Measurements from ENCODE around the gene CEP250.
"Not testable (repeated sequence)": the region's sequence is repeated elsewhere in the genome, so short reads cannot be mapped to it uniquely, and the experiment has no call there.

CEP250 gene

DNA sequence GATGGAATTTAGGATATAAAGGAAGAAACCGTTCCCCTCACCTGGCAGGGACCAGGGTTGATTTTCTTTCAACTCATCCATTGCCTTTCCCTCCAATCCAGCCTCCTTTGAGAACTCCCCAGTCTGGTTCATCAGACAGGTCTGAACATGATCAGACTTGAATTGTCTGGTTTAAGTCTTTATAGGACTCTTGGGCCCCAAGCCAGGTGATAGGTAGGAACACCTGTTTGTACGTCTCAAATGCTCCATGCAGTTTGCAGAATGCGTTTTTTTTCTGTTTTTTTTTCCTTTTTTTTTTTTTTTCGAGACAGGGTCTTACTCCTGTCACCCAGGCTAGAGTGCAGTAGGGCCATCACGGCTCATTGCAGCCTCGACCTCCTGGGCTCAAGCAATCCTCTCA is 4.1 kb upstream of the CEP250 start:
- in situ Hi-C loops (cut with MboI; ENCODE audit: low sequenced_read_pairs, unreplicated experiment) = no loop called here
- DNase-seq (ENCODE audit: low spot score) = no peak
- TF ChIP-seq, protein P1, sequence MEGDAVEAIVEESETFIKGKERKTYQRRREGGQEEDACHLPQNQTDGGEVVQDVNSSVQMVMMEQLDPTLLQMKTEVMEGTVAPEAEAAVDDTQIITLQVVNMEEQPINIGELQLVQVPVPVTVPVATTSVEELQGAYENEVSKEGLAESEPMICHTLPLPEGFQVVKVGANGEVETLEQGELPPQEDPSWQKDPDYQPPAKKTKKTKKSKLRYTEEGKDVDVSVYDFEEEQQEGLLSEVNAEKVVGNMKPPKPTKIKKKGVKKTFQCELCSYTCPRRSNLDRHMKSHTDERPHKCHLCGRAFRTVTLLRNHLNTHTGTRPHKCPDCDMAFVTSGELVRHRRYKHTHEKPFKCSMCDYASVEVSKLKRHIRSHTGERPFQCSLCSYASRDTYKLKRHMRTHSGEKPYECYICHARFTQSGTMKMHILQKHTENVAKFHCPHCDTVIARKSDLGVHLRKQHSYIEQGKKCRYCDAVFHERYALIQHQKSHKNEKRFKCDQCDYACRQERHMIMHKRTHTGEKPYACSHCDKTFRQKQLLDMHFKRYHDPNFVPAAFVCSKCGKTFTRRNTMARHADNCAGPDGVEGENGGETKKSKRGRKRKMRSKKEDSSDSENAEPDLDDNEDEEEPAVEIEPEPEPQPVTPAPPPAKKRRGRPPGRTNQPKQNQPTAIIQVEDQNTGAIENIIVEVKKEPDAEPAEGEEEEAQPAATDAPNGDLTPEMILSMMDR (IDR thresholded peaks at IDR 0.05; ENCODE audit: borderline replicate concordance, control extremely low read depth, extremely low read depth, insufficient read depth, missing control alignments) = no peak

DNA sequence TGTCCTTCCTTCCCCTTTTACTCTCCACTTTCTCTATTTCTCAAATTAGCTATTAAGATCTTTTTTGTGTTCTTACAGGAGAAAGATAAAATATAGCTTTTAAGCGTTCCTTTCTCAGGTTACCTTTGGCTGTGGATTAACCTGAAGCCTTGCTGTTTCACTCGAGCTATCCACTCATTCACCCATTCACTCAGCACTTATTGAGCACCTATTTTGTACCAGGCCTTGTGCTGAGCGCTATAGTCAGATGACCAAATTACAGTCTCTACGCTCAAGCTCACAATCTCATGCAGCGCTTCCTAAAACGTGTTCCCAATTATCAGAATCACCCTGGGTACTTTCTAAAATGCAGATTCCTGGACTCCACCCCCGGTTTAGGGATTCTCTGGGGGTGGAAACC is 1.8 kb upstream of the CEP250 start:
- in situ Hi-C loops (cut with MboI; ENCODE audit: low sequenced_read_pairs, unreplicated experiment) = no loop called here
- TF ChIP-seq, protein P1 (IDR thresholded peaks at IDR 0.05; ENCODE audit: borderline replicate concordance, control extremely low read depth, extremely low read depth, insufficient read depth, missing control alignments) = no peak

DNA sequence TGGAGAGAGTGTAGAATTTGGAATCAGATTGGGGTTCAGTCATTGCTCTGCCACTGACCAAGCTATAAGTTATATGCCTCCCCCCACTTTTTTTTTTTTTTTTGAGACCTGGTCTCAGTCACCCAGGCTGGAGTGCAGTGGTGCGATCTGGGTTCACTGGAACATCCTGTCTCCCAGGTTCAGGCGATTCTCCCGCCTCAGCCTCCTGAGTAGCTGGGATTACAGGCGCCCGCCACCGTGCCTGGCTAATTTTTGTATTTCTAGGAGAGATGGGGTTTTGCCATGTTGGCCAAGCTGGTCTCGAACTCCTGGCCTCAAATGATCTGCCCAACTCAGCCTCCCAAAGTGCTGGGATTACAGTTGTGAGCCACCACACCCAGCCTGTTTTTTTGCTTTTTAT is 1.3 kb downstream of the CEP250 start:
- DNase-seq (ENCODE audit: low spot score); in situ Hi-C loops (cut with MboI; ENCODE audit: low sequenced_read_pairs, unreplicated experiment): not testable (repeated sequence)

More for the DNA sequence above, 1.8 kb upstream of the CEP250 start:
- no peak for DNase-seq (ENCODE audit: low spot score)

DNA sequence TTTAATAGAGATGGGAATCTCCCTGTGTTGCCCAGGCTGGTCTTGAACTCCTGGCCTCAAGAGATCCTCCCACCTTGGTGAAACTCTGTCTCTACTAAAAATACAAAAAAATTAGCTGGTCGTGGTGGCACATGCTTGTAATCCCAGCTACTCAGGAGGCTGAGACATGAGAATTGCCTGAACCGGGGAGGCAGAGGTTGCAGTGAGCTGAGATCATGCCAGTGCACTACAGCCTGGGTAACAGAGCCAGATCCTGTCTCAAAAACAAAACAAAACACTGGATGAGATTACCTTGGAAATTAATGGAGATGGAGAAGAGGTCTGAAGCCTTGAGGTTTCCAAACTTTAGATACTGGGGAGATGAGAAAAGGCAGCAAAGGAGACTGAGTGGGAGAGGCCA is 2.1 kb downstream of the CEP250 start:
- in situ Hi-C loops (cut with MboI; ENCODE audit: low sequenced_read_pairs, unreplicated experiment) = not testable (repeated sequence)

DNA sequence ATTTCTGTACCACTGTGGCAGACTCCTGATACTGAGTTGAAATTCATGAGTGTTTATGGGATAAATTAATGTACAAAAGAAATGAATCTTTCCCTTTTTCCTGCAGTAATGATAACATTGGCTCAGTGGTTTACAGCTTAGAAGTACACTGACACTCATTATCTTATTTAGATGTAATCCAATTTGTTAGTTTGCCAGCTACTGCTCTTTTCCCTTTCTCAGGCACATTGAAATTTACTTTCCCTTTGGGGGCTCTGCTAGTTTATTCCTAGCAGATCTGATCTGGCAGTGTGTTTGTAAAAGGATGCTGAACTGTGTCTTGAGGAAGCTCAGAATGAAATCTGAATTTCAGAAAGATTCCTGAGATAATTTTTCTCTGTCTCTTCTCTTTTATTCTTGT is 3.0 kb downstream of the CEP250 start:
- in situ Hi-C loops (cut with MboI; ENCODE audit: low sequenced_read_pairs, unreplicated experiment) = no loop called here
- TF ChIP-seq, protein P1 (IDR thresholded peaks at IDR 0.05; ENCODE audit: borderline replicate concordance, control extremely low read depth, extremely low read depth, insufficient read depth, missing control alignments) = no peak
- no peak for DNase-seq (ENCODE audit: low spot score)

More for the DNA sequence above, 2.1 kb downstream of the CEP250 start:
- DNase-seq (ENCODE audit: low spot score) = not testable (repeated sequence)

DNA sequence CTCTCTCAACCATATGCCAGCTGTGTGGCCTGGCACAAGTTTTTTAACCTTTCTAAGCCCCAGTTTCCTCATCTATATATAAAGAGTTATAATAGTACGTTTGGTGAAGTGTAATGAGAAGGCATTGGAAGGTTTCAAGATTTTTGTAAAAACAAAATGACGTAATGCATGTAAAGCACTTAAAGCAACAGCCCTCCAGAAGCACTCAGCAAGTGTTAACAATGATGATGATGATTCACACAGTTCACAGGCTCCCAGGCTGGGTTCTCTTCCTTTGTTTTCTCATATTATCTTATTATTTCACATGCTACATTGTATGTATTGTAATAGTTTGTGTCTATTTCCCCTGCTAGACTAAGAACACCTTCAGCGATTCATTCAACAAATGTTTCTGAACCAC is 6.2 kb downstream of the CEP250 start:
- DNase-seq (ENCODE audit: low spot score) = no peak
- TF ChIP-seq, protein P1 (IDR thresholded peaks at IDR 0.05; ENCODE audit: borderline replicate concordance, control extremely low read depth, extremely low read depth, insufficient read depth, missing control alignments) = no peak
- in situ Hi-C loops (cut with MboI; ENCODE audit: low sequenced_read_pairs, unreplicated experiment) = no loop called here

DNA sequence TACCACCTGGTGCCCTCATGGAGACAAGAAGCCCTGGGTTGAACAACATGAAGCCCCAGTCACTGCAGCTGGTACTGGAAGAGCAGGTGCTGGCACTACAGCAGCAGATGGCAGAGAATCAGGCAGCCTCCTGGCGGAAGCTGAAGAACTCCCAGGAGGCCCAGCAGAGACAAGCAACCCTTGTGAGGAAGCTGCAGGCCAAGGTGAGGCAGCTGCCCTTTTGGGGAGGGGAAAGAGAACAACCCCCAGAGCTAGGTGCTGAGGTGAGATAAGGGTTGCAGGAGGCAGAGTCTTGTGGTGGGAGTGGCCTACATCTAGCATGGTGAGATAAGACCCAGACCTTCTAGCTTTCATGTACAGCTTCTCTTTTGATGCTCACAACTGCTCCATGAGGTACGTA is 7.0 kb downstream of the CEP250 start:
- in situ Hi-C loops (cut with MboI; ENCODE audit: low sequenced_read_pairs, unreplicated experiment) = no loop called here
- DNase-seq (ENCODE audit: low spot score) = no peak
- TF ChIP-seq, protein P1 (IDR thresholded peaks at IDR 0.05; ENCODE audit: borderline replicate concordance, control extremely low read depth, extremely low read depth, insufficient read depth, missing control alignments) = no peak
